Lung (tissue), 12 donors: ENCODE results near the gene TTC7B. TPM values are rescaled to one million over a fixed set of nuclear protein-coding genes. Genes with fewer than 3 reads are reported as not detected.

ENCODE experiments used
- ATAC-seq: fragments of 200-7000 bp; cut with Tn5 transposase; one replicate; pipeline ENCODE4 v1.9.1; 2020; ENCODE audit warnings: moderate number of reproducible peaks; ENCODE audit not compliant: insufficient read depth, low FRiP score
- DNase-seq, 3 donors: peaks; one replicate each; pipeline ENCODE4 v3.0.0-alpha.2; 2013 to 2017
- H3K27ac ChIP-seq, 2 donors: one replicate each; pipeline ENCODE4 v1.5.1; 2013; ENCODE audit warnings: mild to moderate bottlenecking in 2 of 2, moderate library complexity in 2 of 2, control low read depth in 1 of 2, inconsistent platforms in 1 of 2, low read depth in 1 of 2, low read length in 1 of 2
- H3K27me3 ChIP-seq, 3 donors: one replicate each; pipeline ENCODE4 v1.5.1; 2013; ENCODE audit warnings: low read length in 2 of 3; ENCODE audit not compliant: control insufficient read depth in 3 of 3, insufficient read depth in 3 of 3
- H3K36me3 ChIP-seq, 4 donors: one replicate each; pipeline ENCODE4 v1.5.1; 2013; ENCODE audit warnings: low read length in 4 of 4, mild to moderate bottlenecking in 1 of 4, moderate library complexity in 1 of 4; ENCODE audit not compliant: control insufficient read depth in 4 of 4, insufficient read depth in 4 of 4
- H3K4me1 ChIP-seq, 5 donors: one replicate each; pipeline ENCODE4 v1.5.1; 2013; ENCODE audit warnings: low read length in 5 of 5, mild to moderate bottlenecking in 2 of 5, moderate library complexity in 1 of 5; ENCODE audit not compliant: control insufficient read depth in 5 of 5, insufficient read depth in 5 of 5
- H3K4me3 ChIP-seq: one replicate; pipeline ENCODE4 v1.5.1; 2013; ENCODE audit warnings: mild to moderate bottlenecking, control low read depth, moderate library complexity
- H3K9ac ChIP-seq, 2 donors: one replicate each; pipeline ENCODE4 v1.5.1; 2013; ENCODE audit warnings: low read length in 2 of 2, control low read depth in 1 of 2; ENCODE audit not compliant: insufficient read depth in 1 of 2
- H3K9me3 ChIP-seq, 4 donors: one replicate each; pipeline ENCODE4 v1.5.1; 2013; ENCODE audit warnings: low read length in 3 of 4, mild to moderate bottlenecking in 1 of 4, moderate library complexity in 1 of 4; ENCODE audit not compliant: control insufficient read depth in 4 of 4, insufficient read depth in 3 of 4
- WGBS, 2 donors: extraction: QIAGEN DNeasy Blood & Tissue Kit; methylation state at CpG; one replicate each; pipeline ENCODE4 v1.1.7; 2013; 5-methylcytosine and 5-hydroxymethylcytosine counted together
- polyA plus RNA-seq, 2 donors: library from polyadenylated mRNA; stranded (reverse); fragments of 200-250 nt; gene quantifications; one replicate each; pipeline ENCODE4 v1.2.1, GENCODE V29; 2013
- total RNA-seq, 2 donors: library from RNA; depleted of rRNA in 1 of 2; stranded (reverse); fragments of >200 nt in 1 of 2; gene quantifications; one replicate each; pipeline ENCODE4 v1.2.1, GENCODE V29; 2014 to 2021
- TF ChIP-seq, protein P1 (sequence below): IDR thresholded peaks from 2 replicates; pipeline ENCODE4 v1.5.1; 2012; ENCODE audit warnings: mild to moderate bottlenecking; ENCODE audit errors: control extremely low read depth, extremely low read depth
- donor health status: control.
- donor health status: control.
- donor health status: Bipolar disorder and iron deficiency.
- donor health status: healthy.
- donor health status: DM: yes; HTN: yes; CAD: no.

TTC7B gene
- total and polyA plus RNA-seq, 4 donors, result 11.0 to 39.6 (median 23.0) TPM

DNA sequence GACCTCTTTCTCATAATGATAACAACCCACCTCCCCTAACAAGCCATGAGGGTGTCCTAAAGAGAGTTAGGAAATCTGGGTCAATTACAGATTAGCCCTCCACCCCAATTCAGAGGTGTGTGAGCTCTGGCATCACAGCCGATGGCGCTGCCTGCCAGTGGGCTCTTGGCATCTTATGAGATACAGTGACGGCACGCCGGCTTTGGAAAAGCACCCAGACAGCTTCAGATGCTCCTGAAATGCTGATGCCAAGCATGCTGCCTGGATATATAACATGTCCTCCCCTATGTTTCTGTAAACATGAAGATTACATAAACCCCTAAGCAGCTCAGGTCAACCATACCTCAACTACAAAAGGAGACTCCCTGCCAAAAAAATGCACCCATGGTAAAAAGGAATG lies 152.6 kb downstream of the TTC7B start:
- TF ChIP-seq, protein P1, sequence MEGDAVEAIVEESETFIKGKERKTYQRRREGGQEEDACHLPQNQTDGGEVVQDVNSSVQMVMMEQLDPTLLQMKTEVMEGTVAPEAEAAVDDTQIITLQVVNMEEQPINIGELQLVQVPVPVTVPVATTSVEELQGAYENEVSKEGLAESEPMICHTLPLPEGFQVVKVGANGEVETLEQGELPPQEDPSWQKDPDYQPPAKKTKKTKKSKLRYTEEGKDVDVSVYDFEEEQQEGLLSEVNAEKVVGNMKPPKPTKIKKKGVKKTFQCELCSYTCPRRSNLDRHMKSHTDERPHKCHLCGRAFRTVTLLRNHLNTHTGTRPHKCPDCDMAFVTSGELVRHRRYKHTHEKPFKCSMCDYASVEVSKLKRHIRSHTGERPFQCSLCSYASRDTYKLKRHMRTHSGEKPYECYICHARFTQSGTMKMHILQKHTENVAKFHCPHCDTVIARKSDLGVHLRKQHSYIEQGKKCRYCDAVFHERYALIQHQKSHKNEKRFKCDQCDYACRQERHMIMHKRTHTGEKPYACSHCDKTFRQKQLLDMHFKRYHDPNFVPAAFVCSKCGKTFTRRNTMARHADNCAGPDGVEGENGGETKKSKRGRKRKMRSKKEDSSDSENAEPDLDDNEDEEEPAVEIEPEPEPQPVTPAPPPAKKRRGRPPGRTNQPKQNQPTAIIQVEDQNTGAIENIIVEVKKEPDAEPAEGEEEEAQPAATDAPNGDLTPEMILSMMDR, result no peak
- H3K9me3 ChIP-seq, result no peaks in the 10 kb centered on the region
- 97 to 99% methylated on average over 5 of the region's 5 CpGs for WGBS, 2 donors
- H3K9ac ChIP-seq, result peak overlapping the region in 1 of 2 donors; percentile 47
- ATAC-seq, result no peak
- peaks cover 0 to 5% (median 2%) of the 10 kb centered on the region in 4 donors for H3K36me3 ChIP-seq
- no peaks in the 10 kb centered on the region for H3K27me3 ChIP-seq
- H3K4me1 ChIP-seq, result peaks cover 0 to 66% (median 4%) of the 10 kb centered on the region in 5 donors
- no peak overlapping the region for H3K27ac ChIP-seq
- DNase-seq, result no peak
- H3K4me3 ChIP-seq, result no peak overlapping the region

DNA sequence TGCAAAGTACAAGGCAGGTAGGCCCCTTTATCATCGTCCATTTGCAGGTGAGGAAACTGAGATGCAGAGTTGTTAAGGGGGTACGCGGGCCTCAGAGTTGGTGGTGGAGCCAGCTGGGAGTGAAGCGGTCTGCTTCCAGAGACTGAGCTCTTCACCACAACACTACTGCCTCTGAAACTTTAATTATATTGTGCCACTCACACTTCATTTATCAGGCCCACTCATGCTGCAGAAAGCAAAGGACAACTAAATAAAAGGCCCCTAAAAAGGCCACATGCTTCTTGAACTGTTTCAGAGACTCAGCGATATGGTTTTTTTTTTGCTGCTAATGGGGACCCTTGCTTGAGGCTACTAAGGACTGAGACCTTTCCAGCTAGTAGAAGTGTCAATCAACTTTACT lies 153.1 kb downstream of the TTC7B start:
- no peaks in the 10 kb centered on the region for H3K9me3 ChIP-seq
- DNase-seq (peak in 2 of 3 donors; percentile 55 to 57), ATAC-seq (no peak)
- H3K27me3 ChIP-seq, result no peaks in the 10 kb centered on the region
- H3K27ac ChIP-seq, result no peak overlapping the region
- TF ChIP-seq, protein P1, result no peak
- H3K4me1 ChIP-seq, result peaks cover 0 to 66% (median 4%) of the 10 kb centered on the region in 5 donors
- no peak overlapping the region for H3K4me3 ChIP-seq
- H3K36me3 ChIP-seq, result peaks cover 0 to 5% (median 2%) of the 10 kb centered on the region in 4 donors
- peak overlapping the region in 1 of 2 donors; percentile 47 for H3K9ac ChIP-seq
- 91 to 94% methylated on average over 5 of the region's 5 CpGs for WGBS, 2 donors

DNA sequence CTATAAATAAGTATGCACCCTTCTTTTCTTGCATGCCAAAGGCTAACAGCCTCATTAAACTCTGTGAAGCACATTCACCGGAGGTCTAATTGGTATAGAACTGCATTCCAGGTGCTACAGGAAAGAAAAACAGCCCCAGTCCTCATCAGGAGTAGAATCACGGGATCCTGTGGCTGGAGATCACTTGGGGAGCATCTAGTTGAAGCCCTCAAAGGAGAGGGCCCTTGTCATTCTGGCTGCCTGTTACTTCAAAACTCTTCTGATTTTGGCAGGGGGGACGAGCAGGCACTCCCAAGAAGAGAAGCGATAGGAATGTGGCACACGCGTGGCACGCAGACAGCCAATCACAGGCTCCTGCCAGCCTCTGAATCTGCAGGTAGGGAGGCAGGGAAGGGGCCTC lies 154.4 kb downstream of the TTC7B start:
- H3K4me3 ChIP-seq, result no peak overlapping the region
- WGBS, 2 donors, result 65 to 82% methylated on average over 7 of the region's 7 CpGs
- DNase-seq (no peak), ATAC-seq (peak; percentile 32)
- no peaks in the 10 kb centered on the region for H3K9me3 ChIP-seq
- peak overlapping the region in 1 of 2 donors; percentile 53 for H3K27ac ChIP-seq
- H3K27me3 ChIP-seq, result no peaks in the 10 kb centered on the region
- TF ChIP-seq, protein P1, result no peak
- H3K36me3 ChIP-seq, result peaks cover 0 to 4% (median 3%) of the 10 kb centered on the region in 4 donors
- H3K4me1 ChIP-seq, result peaks cover 0 to 59% (median 4%) of the 10 kb centered on the region in 5 donors
- H3K9ac ChIP-seq, result no peak overlapping the region
